Mesendoderm (in vitro differentiated cells): Measurements from ENCODE around the gene RPTN. TPM values are rescaled to one million over a fixed set of nuclear protein-coding genes. Genes with fewer than 3 reads are reported as not detected.

Source experiments
- DNase-seq: peaks from one replicate; pipeline ENCODE4 v3.0.0; 2013
- H2AK5ac ChIP-seq: 2 replicates; pipeline ENCODE4 v1.6.1; 2013; ENCODE audit warnings: low read length, inconsistent platforms
- H2BK120ac ChIP-seq: 2 replicates; pipeline ENCODE4 v1.6.1; 2013; ENCODE audit warnings: low read depth, mild to moderate bottlenecking, low read length, moderate library complexity, mixed read lengths
- H2BK15ac ChIP-seq: replicated peaks from 2 replicates; pipeline ENCODE4 v1.6.1; 2013; ENCODE audit warnings: low read depth, mild to moderate bottlenecking, moderate library complexity
- H2BK5ac ChIP-seq: 2 replicates; pipeline ENCODE4 v1.6.1; 2013; ENCODE audit warnings: low read length, inconsistent platforms
- H3K18ac ChIP-seq: 2 replicates; pipeline ENCODE4 v1.6.1; 2013; ENCODE audit warnings: mild to moderate bottlenecking, low read length, mixed read lengths
- H3K23ac ChIP-seq: one replicate; pipeline ENCODE4 v1.6.1; 2013; ENCODE audit warnings: low read length
- H3K27ac ChIP-seq: 2 replicates; pipeline ENCODE4 v1.5.1; 2013; ENCODE audit warnings: low read depth, mild to moderate bottlenecking, inconsistent platforms, low read length, moderate library complexity
- H3K27me3 ChIP-seq: 2 replicates; pipeline ENCODE4 v1.6.1; 2013; ENCODE audit warnings: low read length, control low read depth, mild to moderate bottlenecking, inconsistent platforms; ENCODE audit not compliant: insufficient read depth, poor library complexity
- H3K36me3 ChIP-seq: 2 replicates; pipeline ENCODE4 v1.6.1; 2013; ENCODE audit warnings: low read length, inconsistent platforms; ENCODE audit not compliant: control insufficient read depth, insufficient read depth
- H3K4ac ChIP-seq: one replicate; pipeline ENCODE4 v1.6.1; 2013; ENCODE audit warnings: low read depth, mild to moderate bottlenecking, low read length, moderate library complexity
- H3K4me1 ChIP-seq: 2 replicates; pipeline ENCODE4 v1.6.1; 2013; ENCODE audit warnings: low read depth, low read length, inconsistent platforms; ENCODE audit not compliant: control insufficient read depth
- H3K4me2 ChIP-seq: 2 replicates; pipeline ENCODE4 v1.6.1; 2013; ENCODE audit warnings: low read length
- H3K4me3 ChIP-seq: 2 replicates; pipeline ENCODE4 v1.5.1; 2013; ENCODE audit warnings: mild to moderate bottlenecking, low read length
- H3K56ac ChIP-seq: one replicate; pipeline ENCODE4 v1.6.1; 2013; ENCODE audit warnings: low read length
- H3K79me1 ChIP-seq: 2 replicates; pipeline ENCODE4 v1.6.1; 2013; ENCODE audit warnings: low read length, inconsistent platforms
- H3K79me2 ChIP-seq: 2 replicates; pipeline ENCODE4 v1.6.1; 2013; ENCODE audit warnings: mild to moderate bottlenecking, low read length; ENCODE audit not compliant: control insufficient read depth, insufficient read depth
- H3K9ac ChIP-seq: 2 replicates; pipeline ENCODE4 v1.6.1; 2013; ENCODE audit warnings: low read length, inconsistent platforms
- H4K5ac ChIP-seq: one replicate; pipeline ENCODE4 v1.6.1; 2013; ENCODE audit warnings: low read length
- H4K8ac ChIP-seq: one replicate; pipeline ENCODE4 v1.6.1; 2013; ENCODE audit warnings: low read depth, mild to moderate bottlenecking, control low read depth, low read length, moderate library complexity
- WGBS: extraction: QIAGEN DNeasy Blood & Tissue Kit; methylation state at CpG from one replicate; pipeline ENCODE4 v1.1.7; 2013; ENCODE audit warnings: low lambda C conversion rate, missing lambda C conversion rate; ENCODE audit not compliant: insufficient coverage; ENCODE audit errors: extremely low coverage; 5-methylcytosine and 5-hydroxymethylcytosine counted together
- polyA plus RNA-seq, 2 experiments: library from polyadenylated mRNA; stranded (reverse); fragments of 200-250 nt; gene quantifications; one replicate each; pipeline ENCODE4 v1.2.3, GENCODE V29; 2013

The RPTN gene, protein sequence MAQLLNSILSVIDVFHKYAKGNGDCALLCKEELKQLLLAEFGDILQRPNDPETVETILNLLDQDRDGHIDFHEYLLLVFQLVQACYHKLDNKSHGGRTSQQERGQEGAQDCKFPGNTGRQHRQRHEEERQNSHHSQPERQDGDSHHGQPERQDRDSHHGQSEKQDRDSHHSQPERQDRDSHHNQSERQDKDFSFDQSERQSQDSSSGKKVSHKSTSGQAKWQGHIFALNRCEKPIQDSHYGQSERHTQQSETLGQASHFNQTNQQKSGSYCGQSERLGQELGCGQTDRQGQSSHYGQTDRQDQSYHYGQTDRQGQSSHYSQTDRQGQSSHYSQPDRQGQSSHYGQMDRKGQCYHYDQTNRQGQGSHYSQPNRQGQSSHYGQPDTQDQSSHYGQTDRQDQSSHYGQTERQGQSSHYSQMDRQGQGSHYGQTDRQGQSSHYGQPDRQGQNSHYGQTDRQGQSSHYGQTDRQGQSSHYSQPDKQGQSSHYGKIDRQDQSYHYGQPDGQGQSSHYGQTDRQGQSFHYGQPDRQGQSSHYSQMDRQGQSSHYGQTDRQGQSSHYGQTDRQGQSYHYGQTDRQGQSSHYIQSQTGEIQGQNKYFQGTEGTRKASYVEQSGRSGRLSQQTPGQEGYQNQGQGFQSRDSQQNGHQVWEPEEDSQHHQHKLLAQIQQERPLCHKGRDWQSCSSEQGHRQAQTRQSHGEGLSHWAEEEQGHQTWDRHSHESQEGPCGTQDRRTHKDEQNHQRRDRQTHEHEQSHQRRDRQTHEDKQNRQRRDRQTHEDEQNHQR
- not detected for polyA plus RNA-seq (2013, experiment 1 of 2)
- polyA plus RNA-seq (2013, experiment 2 of 2): not detected

DNA sequence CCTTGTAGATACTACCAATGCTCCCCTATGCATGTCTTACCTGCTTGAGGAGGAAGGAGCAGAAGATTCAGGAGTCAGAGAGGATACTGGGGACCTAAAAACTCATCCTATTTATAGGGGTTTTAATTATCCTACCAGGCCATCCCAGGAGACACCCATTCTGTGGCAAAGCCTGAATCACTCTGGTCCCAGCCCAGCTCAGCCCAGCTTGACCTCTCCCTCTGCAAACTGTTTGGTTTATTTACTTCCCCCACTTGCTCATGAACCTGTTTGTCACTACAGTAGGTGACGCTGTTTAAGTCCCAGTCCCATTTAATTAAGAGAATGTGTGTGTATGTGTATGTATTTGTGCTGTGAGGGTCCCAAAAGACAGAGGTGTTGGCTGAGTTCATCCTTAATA is at the start of gene RPTN:
RPTN (minus strand) TSS at position 85 of the 400 bp plus-strand sequence. CDS start 1,339 bp downstream, outside the sequence.
- no peak within 1 kb of the TSS for H3K27ac ChIP-seq
- no peak within 1 kb of the TSS for H2AK5ac ChIP-seq
- no peak within 1 kb of the TSS for H3K18ac ChIP-seq
- no peaks in the 10 kb centered on the region for H3K79me2 ChIP-seq
- no peak within 1 kb of the TSS for H3K23ac ChIP-seq
- no CpG with 5 or more reads among the region's 1 CpG for WGBS
- no peak within 1 kb of the TSS for H4K5ac ChIP-seq
- H3K4me3 ChIP-seq: no peak within 1 kb of the TSS
- no peak within 1 kb of the TSS for H3K9ac ChIP-seq
- no peak within 1 kb of the TSS for H3K4me2 ChIP-seq
- no peak for DNase-seq
- no peak within 1 kb of the TSS for H2BK120ac ChIP-seq
- no peak within 1 kb of the TSS for H2BK5ac ChIP-seq
- H4K8ac ChIP-seq: no peak within 1 kb of the TSS
- peaks cover 2% of the 10 kb centered on the region for H3K27me3 ChIP-seq
- H3K4ac ChIP-seq: no peak within 1 kb of the TSS
- H3K4me1 ChIP-seq: no peaks in the 10 kb centered on the region
- H3K36me3 ChIP-seq: no peaks in the 10 kb centered on the region
- H3K79me1 ChIP-seq: no peaks in the 10 kb centered on the region
- H3K56ac ChIP-seq: no peak within 1 kb of the TSS
- no peak within 1 kb of the TSS for H2BK15ac ChIP-seq

DNA sequence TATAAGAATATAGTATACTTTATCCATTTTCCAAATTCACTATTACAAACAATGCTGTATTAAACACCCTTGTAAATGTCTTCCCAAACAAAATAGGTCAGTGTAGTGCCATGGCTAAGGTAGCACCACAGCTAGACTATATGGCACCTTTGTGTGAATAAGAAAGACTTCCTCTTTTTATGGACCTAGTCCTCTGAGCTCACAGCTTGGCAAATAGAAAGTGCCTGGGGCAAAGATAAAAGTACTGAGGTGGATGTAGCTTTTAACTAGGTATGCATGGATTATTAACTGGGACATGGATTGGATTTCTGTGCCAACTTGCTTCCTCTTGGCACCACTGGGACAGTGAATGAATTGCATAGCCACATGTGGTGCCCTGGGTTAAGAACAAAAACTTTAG is 40.0 kb upstream of the RPTN start:
- DNase-seq: no peak
- Histone ChIP-seq H4K5ac (no peak overlapping the region), H2BK15ac (no peak overlapping the region), H2BK5ac (no peak overlapping the region), H2BK120ac (no peak overlapping the region), H3K4me2 (no peak overlapping the region), H3K36me3 (no peaks in the 10 kb centered on the region), H3K79me2 (no peaks in the 10 kb centered on the region), H2AK5ac (no peak overlapping the region), H3K9ac (no peak overlapping the region), H3K4me1 (no peaks in the 10 kb centered on the region), H3K18ac (no peak overlapping the region), H3K27ac (no peak overlapping the region), H3K4me3 (peak overlapping the region; percentile 21), H3K23ac (no peak overlapping the region), H4K8ac (no peak overlapping the region), H3K4ac (no peak overlapping the region), H3K27me3 (no peaks in the 10 kb centered on the region), H3K79me1 (no peaks in the 10 kb centered on the region), H3K56ac (no peak overlapping the region)

DNA sequence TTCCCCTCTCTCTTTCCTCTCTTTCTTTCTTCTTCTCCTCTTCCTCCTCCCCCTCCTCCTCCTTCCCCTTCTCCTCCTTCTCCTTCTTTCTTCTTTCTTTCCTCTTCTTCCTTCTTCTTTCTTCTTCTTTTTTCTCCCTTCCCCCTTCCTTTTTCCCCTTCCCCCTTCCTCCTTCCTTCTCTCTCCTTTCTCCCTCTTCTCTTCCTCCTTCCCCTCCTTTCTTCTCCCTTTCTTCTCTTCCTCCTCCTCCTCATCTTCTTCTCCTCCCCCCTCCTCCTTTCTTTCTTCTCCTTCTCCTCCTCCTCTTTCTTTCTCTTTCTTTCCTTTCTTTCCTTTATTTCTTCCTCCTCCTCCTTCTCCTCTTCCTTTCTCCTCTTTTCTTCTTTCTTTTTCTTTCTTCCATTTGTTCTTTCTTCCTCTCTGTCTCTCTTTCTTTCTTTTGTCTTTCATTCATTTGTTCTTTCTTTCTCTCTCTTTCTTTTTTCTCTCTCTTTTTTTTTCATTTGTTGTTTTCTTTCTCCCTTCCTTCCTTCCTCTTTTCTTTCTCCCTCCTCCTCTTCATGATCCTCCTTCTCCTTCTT is 38.4 kb upstream of the RPTN start:
- Histone ChIP-seq H3K56ac (no peak overlapping the region), H3K27ac (no peak overlapping the region), H3K79me2 (no peaks in the 10 kb centered on the region), H3K79me1 (no peaks in the 10 kb centered on the region), H3K4ac (no peak overlapping the region), H3K27me3 (no peaks in the 10 kb centered on the region), H2BK5ac (no peak overlapping the region), H3K4me1 (no peaks in the 10 kb centered on the region), H2BK15ac (no peak overlapping the region), H3K36me3 (no peaks in the 10 kb centered on the region), H4K8ac (no peak overlapping the region), H3K4me2 (no peak overlapping the region), H3K9ac (no peak overlapping the region), H2AK5ac (no peak overlapping the region), H2BK120ac (no peak overlapping the region), H3K23ac (no peak overlapping the region), H3K18ac (no peak overlapping the region), H3K4me3 (no peak overlapping the region), H4K5ac (no peak overlapping the region)
- no peak for DNase-seq

DNA sequence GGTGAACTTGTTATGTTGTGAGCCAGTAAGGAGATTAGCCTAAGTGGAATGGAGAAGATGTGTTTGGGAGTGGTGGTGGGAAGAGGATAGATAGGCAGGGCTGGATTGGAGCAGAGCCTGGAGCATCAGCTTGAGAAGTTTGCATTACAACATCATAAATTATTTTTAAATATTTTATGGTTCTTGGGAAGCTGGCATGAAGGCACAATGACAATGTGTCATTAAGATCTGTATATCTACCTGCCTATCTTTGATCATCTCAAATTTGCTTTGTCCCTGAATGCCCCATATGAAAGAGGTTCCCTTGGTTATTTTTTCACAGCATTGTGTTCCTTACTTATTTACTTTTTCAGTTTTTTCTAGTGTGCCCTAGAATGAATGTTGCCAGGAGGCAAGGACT is 32.7 kb upstream of the RPTN start:
- no peaks in the 10 kb centered on the region for H3K27me3 ChIP-seq
- H4K8ac ChIP-seq: no peak overlapping the region
- DNase-seq: no peak

DNA sequence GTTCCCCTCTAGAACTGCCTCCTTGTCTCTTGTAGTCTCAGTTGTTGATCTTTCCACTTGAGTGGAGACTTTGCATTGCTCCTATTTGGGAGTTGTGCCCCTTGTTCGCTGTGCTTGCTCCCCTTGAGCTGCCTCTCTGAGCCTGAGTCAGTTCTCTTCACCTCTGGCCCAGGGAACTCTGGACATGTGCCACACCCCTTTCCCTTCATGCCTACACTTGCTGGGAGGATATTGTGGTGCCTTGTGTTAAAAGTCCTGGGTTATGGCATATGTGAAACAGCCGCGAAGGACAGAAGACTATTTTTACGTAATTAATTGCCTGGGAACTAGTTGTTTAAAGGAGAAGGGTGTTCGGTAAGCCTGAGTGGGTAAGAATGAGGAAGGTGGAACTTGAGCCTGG is 32.2 kb upstream of the RPTN start:
- no CpG with 5 or more reads among the region's 5 CpGs for WGBS

More for the DNA sequence above, 32.7 kb upstream of the RPTN start:
- no peak overlapping the region for H3K56ac ChIP-seq
- no peak overlapping the region for H3K9ac ChIP-seq
- no peak overlapping the region for H2BK15ac ChIP-seq
- H3K4me3 ChIP-seq: no peak overlapping the region
- H2BK5ac ChIP-seq: no peak overlapping the region
- H3K23ac ChIP-seq: no peak overlapping the region
- no peak overlapping the region for H2BK120ac ChIP-seq
- no peak overlapping the region for H3K18ac ChIP-seq
- H4K5ac ChIP-seq: no peak overlapping the region
- no peaks in the 10 kb centered on the region for H3K79me1 ChIP-seq
- no peaks in the 10 kb centered on the region for H3K4me1 ChIP-seq
- no peak overlapping the region for H3K4me2 ChIP-seq
- no peaks in the 10 kb centered on the region for H3K36me3 ChIP-seq
- H3K4ac ChIP-seq: no peak overlapping the region
- H3K79me2 ChIP-seq: no peaks in the 10 kb centered on the region
- H3K27ac ChIP-seq: no peak overlapping the region
- no peak overlapping the region for H2AK5ac ChIP-seq

More for the DNA sequence above, 32.2 kb upstream of the RPTN start:
- no peak overlapping the region for H3K56ac ChIP-seq
- no peaks in the 10 kb centered on the region for H3K4me1 ChIP-seq
- H3K36me3 ChIP-seq: no peaks in the 10 kb centered on the region
- no peak overlapping the region for H3K9ac ChIP-seq
- no peak for DNase-seq
- H3K18ac ChIP-seq: no peak overlapping the region
- H3K4ac ChIP-seq: no peak overlapping the region
- H3K23ac ChIP-seq: no peak overlapping the region
- H2BK15ac ChIP-seq: no peak overlapping the region
- no peak overlapping the region for H2BK120ac ChIP-seq
- no peak overlapping the region for H4K5ac ChIP-seq
- H2BK5ac ChIP-seq: no peak overlapping the region
- H3K27me3 ChIP-seq: no peaks in the 10 kb centered on the region
- H3K27ac ChIP-seq: no peak overlapping the region
- no peak overlapping the region for H3K4me3 ChIP-seq
- H3K4me2 ChIP-seq: no peak overlapping the region
- H2AK5ac ChIP-seq: no peak overlapping the region
- H3K79me2 ChIP-seq: no peaks in the 10 kb centered on the region
- H3K79me1 ChIP-seq: no peaks in the 10 kb centered on the region
- H4K8ac ChIP-seq: no peak overlapping the region
